ENCODE results near the gene HCAR2. TPM values are rescaled to one million over a fixed set of nuclear protein-coding genes. Genes with fewer than 3 reads are reported as not detected.
"Not testable (repeated sequence)": the region's sequence is repeated elsewhere in the genome, so short reads cannot be mapped to it uniquely, and the experiment has no call there.

HCAR2 gene
- total RNA-seq, 1 donor from 2014 or later: 10.4 TPM

- not testable (repeated sequence) for DNase-seq (ENCODE audit: low spot score)
Measured at GRCh38 chr12:122716658-122717057, 13.5 kb upstream of the HCAR2 start, which contains the start of gene HCAR3. Gene HCAR3 (minus strand): TSS chr12:122716811. CDS start chr12:122716737, 74 bp downstream.

- DNase-seq (ENCODE audit: low spot score): not testable (repeated sequence)
Measured at GRCh38 chr12:122715211-122715610, 12.1 kb upstream of the HCAR2 start.

- DNase-seq (ENCODE audit: low spot score): not testable (repeated sequence)
Measured at GRCh38 chr12:122713491-122714188, 10.5 kb upstream of the HCAR2 start.

- not testable (repeated sequence) for DNase-seq (ENCODE audit: low spot score)
Measured at GRCh38 chr12:122711266-122711665, 8.1 kb upstream of the HCAR2 start.

- DNase-seq (ENCODE audit: low spot score): not testable (repeated sequence)
Measured at GRCh38 chr12:122710341-122710740, 7.2 kb upstream of the HCAR2 start.

- DNase-seq (ENCODE audit: low spot score): not testable (repeated sequence)
Measured at GRCh38 chr12:122709287-122709686, 6.1 kb upstream of the HCAR2 start.

- DNase-seq (ENCODE audit: low spot score): not testable (repeated sequence)
Measured at GRCh38 chr12:122703841-122704240, 684 bp upstream of the HCAR2 start.

GRCh38 chr12:122701481-122701880, 1.7 kb downstream of the HCAR2 start:
- not testable (repeated sequence) for DNase-seq (ENCODE audit: low spot score)

GRCh38 chr12:122700038-122700710, 3.0 kb downstream of the HCAR2 start:
- DNase-seq (ENCODE audit: low spot score): not testable (repeated sequence)

GRCh38 chr12:122696922-122697321, 6.2 kb downstream of the HCAR2 start:
- not testable (repeated sequence) for DNase-seq (ENCODE audit: low spot score)

- no peak for DNase-seq (ENCODE audit: low spot score)
Measured at GRCh38 chr12:122691566-122691965, 11.6 kb downstream of the HCAR2 start.

- DNase-seq (ENCODE audit: low spot score): no peak
Measured at GRCh38 chr12:122688291-122688690, 14.9 kb downstream of the HCAR2 start.

GRCh38 chr12:122687086-122687485, 16.1 kb downstream of the HCAR2 start:
- DNase-seq (ENCODE audit: low spot score): no peak

- no peak for DNase-seq (ENCODE audit: low spot score)
Measured at GRCh38 chr12:122686538-122686937, 16.6 kb downstream of the HCAR2 start.

GRCh38 chr12:122684297-122684813, 18.8 kb downstream of the HCAR2 start:
- DNase-seq (ENCODE audit: low spot score): no peak

- no peak for DNase-seq (ENCODE audit: low spot score)
Measured at GRCh38 chr12:122681814-122682213, 21.3 kb downstream of the HCAR2 start.

GRCh38 chr12:122680989-122681388, 22.2 kb downstream of the HCAR2 start:
- not testable (repeated sequence) for DNase-seq (ENCODE audit: low spot score)

- DNase-seq (ENCODE audit: low spot score): not testable (repeated sequence)
Measured at GRCh38 chr12:122676781-122677180, 26.4 kb downstream of the HCAR2 start.

GRCh38 chr12:122676015-122676414, 27.1 kb downstream of the HCAR2 start:
- DNase-seq (ENCODE audit: low spot score): not testable (repeated sequence)

GRCh38 chr12:122672515-122672914, 30.6 kb downstream of the HCAR2 start:
- DNase-seq (ENCODE audit: low spot score): no peak

- DNase-seq (ENCODE audit: low spot score): no peak
Measured at GRCh38 chr12:122669397-122670070, 33.6 kb downstream of the HCAR2 start.

- no peak for DNase-seq (ENCODE audit: low spot score)
Measured at GRCh38 chr12:122668268-122668667, 34.9 kb downstream of the HCAR2 start.
